HepG2 (cell line): ENCODE data around the gene NCMAP. TPM values are rescaled to one million over a fixed set of nuclear protein-coding genes. Genes with fewer than 3 reads are reported as not detected.

Experiments used
- ATAC-seq: fragments of 200-7000 bp; cut with Tn5 transposase; 3 replicates; pipeline ENCODE4 v1.9.1; 2020; ENCODE audit warnings: mild to moderate bottlenecking, moderate library complexity
- BruUV-seq: library from RNA; stranded (reverse); fragments of 400-500 nt; replicated peaks from 2 replicates; lab custom pipeline; 2021; lab: Mats Ljungman, UMichigan
- CTCF ChIA-PET: fragments of 300-600 bp; formaldehyde crosslinking; extraction: SDS; loops from one replicate; lab custom pipeline; 2021; ENCODE audit warnings: low total read pairs, inconsistent platforms, low intra/inter-chr PET ratio; lab: Yijun Ruan, JAX
- POLR2A ChIA-PET: fragments of 350-600 bp; sonication (Branson Sonifier 250); formaldehyde crosslinking; loops from one replicate; lab custom pipeline; 2020; ENCODE audit warnings: antibody characterized with exemption, inconsistent platforms; lab: Yijun Ruan, JAX
- DNase-seq: peaks from one replicate; pipeline ENCODE4 v3.0.0-alpha.2; 2015; ENCODE audit warnings: low spot score
- FAIRE-seq: peaks from 3 replicates; lab custom pipeline; 2011; peaks lifted over from hg19 to GRCh38; lab: Jason Lieb, UNC
- H2AFZ ChIP-seq: one replicate; pipeline ENCODE4 v1.6.1; 2011; ENCODE audit warnings: low read length, inconsistent platforms
- H3K27ac ChIP-seq: fragments of 300-600 bp; 3 replicates; pipeline ENCODE4 v1.8.0; 2011; ENCODE audit warnings: mixed run types, mild to moderate bottlenecking, mixed read lengths, low read length, inconsistent platforms; ENCODE audit not compliant: insufficient read depth; ENCODE audit errors: extremely low read length
- H3K27me3 ChIP-seq, 2 experiments: fragments of 200-600 bp in 1 of 2; 2 replicates in 1 of 2; 3 replicates in 1 of 2; pipeline versions ENCODE4 v1.6.0 to v1.8.0; 2011; ENCODE audit warnings: low read length in 2 of 2, mild to moderate bottlenecking in 2 of 2, moderate library complexity in 2 of 2, inconsistent platforms in 1 of 2; ENCODE audit not compliant: insufficient read depth in 2 of 2, control insufficient read depth in 1 of 2
- H3K36me3 ChIP-seq, 2 experiments: fragments of 200-600 bp in 1 of 2; replicated peaks in 1 of 2; 2 replicates in 1 of 2; 3 replicates in 1 of 2; pipeline versions ENCODE4 v1.5.1 to v1.8.0; 2011; ENCODE audit warnings: low read length in 2 of 2, inconsistent platforms in 1 of 2; ENCODE audit not compliant: insufficient read depth in 2 of 2, control insufficient read depth in 1 of 2
- H3K4me1 ChIP-seq: 2 replicates; pipeline ENCODE4 v1.5.1; 2012; ENCODE audit warnings: low read length, inconsistent platforms; ENCODE audit not compliant: insufficient read depth
- H3K4me2 ChIP-seq: 2 replicates; pipeline ENCODE4 v1.6.0; 2011; ENCODE audit warnings: low read depth, low read length, inconsistent platforms
- H3K4me3 ChIP-seq, 3 experiments: fragments of 200-600 bp in 1 of 3; sonication (generic), shearing (Covaris generic) in 1 of 3; replicated peaks in 1 of 3; 2 replicates each; pipeline ENCODE4 v1.5.1; 2011 to 2016; ENCODE audit warnings: low read length in 3 of 3, inconsistent platforms in 2 of 3, low read depth in 2 of 3, mild to moderate bottlenecking in 2 of 3, control low read depth in 1 of 3, mixed read lengths in 1 of 3; ENCODE audit not compliant: insufficient read depth in 1 of 3
- H3K79me2 ChIP-seq: one replicate; pipeline ENCODE4 v1.6.1; 2011; ENCODE audit warnings: low read length, inconsistent platforms; ENCODE audit not compliant: insufficient read depth
- H3K9ac ChIP-seq: 2 replicates; pipeline ENCODE4 v1.6.0; 2011; ENCODE audit warnings: mild to moderate bottlenecking, low read depth, low read length, inconsistent platforms; ENCODE audit not compliant: insufficient read depth
- H3K9me3 ChIP-seq: 2 replicates; pipeline ENCODE4 v1.5.1; 2012; ENCODE audit warnings: mild to moderate bottlenecking, low read length
- H4K20me1 ChIP-seq: 2 replicates; pipeline ENCODE4 v1.6.0; 2011; ENCODE audit warnings: inconsistent platforms, mild to moderate bottlenecking, low read length, moderate library complexity; ENCODE audit not compliant: insufficient read depth
- ARNT2 ChIP-seq: sonication (generic); formaldehyde crosslinking; IDR thresholded peaks from 2 replicates; pipeline ENCODE4 v1.8.0; 2022; ENCODE audit warnings: mild to moderate bottlenecking, low read depth, missing genetic modification reagents, moderate library complexity
- ATF3 ChIP-seq: sonication (generic); formaldehyde crosslinking; IDR thresholded peaks from 2 replicates; pipeline ENCODE4 v1.4.0; 2020; ENCODE audit warnings: missing genetic modification reagents
- ATM ChIP-seq: fragments of 450-650 bp; IDR thresholded peaks from 2 replicates; pipeline ENCODE4 v1.7.1; 2017; ENCODE audit warnings: mild to moderate bottlenecking, borderline replicate concordance
- BHLHE40 ChIP-seq: IDR thresholded peaks from 2 replicates; pipeline ENCODE4 v1.6.1; 2011; ENCODE audit warnings: low read length, improper control_type of control experiment
- GTF3A ChIP-seq: sonication (generic); formaldehyde crosslinking; conservative IDR thresholded peaks from 2 replicates; pipeline ENCODE4 v1.4.0; 2020; ENCODE audit warnings: mild to moderate bottlenecking, missing genetic modification reagents
- HOXD1 ChIP-seq: sonication (generic); formaldehyde crosslinking; IDR thresholded peaks from 2 replicates; pipeline ENCODE4 v1.5.0; 2020; ENCODE audit warnings: missing genetic modification reagents
- KDM5A ChIP-seq: fragments of 200-600 bp; sonication (generic); IDR thresholded peaks from 2 replicates; pipeline ENCODE4 v1.7.0; 2018; ENCODE audit warnings: antibody characterized with exemption, mild to moderate bottlenecking, low read length, borderline replicate concordance
- NFAT5 ChIP-seq: sonication (generic); formaldehyde crosslinking; IDR thresholded peaks from 2 replicates; pipeline ENCODE4 v1.4.0; 2020; ENCODE audit warnings: missing genetic modification reagents
- NR0B2 ChIP-seq: sonication (generic); formaldehyde crosslinking; IDR thresholded peaks from 2 replicates; pipeline ENCODE4 v1.4.0; 2020; ENCODE audit warnings: mild to moderate bottlenecking, missing genetic modification reagents
- POLR2AphosphoS5 ChIP-seq: IDR thresholded peaks from 2 replicates; pipeline ENCODE4 v1.6.1; 2012; ENCODE audit warnings: low read depth, low read length
- TCF12 ChIP-seq, 2 experiments: fragments of 450-650 bp in 1 of 2; sonication (generic) in 1 of 2; formaldehyde crosslinking in 1 of 2; IDR thresholded peaks; 2 replicates each; pipeline versions ENCODE4 v1.6.1 to v1.8.0; 2017 to 2022; ENCODE audit warnings: antibody characterized with exemption in 1 of 2, mild to moderate bottlenecking in 1 of 2, missing genetic modification reagents in 1 of 2, moderate library complexity in 1 of 2
- ZNF136 ChIP-seq: sonication (generic); formaldehyde crosslinking; IDR thresholded peaks from 2 replicates; pipeline ENCODE4 v1.8.1; 2022; ENCODE audit warnings: low read depth, mild to moderate bottlenecking, moderate library complexity, missing genetic modification reagents
- ZNF501 ChIP-seq: sonication (generic); formaldehyde crosslinking; IDR thresholded peaks from 2 replicates; pipeline ENCODE4 v1.5.1; 2020; ENCODE audit warnings: mild to moderate bottlenecking, moderate library complexity, missing genetic modification reagents
- ZNF660 ChIP-seq: sonication (generic); formaldehyde crosslinking; IDR thresholded peaks from 2 replicates; pipeline ENCODE4 v1.5.1; 2020; ENCODE audit warnings: mild to moderate bottlenecking, low read depth, missing genetic modification reagents, borderline replicate concordance
- ZNF670 ChIP-seq: sonication (generic); formaldehyde crosslinking; IDR thresholded peaks from 2 replicates; pipeline ENCODE4 v1.8.0; 2022; ENCODE audit warnings: mild to moderate bottlenecking, missing genetic modification reagents, borderline replicate concordance
- ZNF749 ChIP-seq: sonication (generic); formaldehyde crosslinking; IDR thresholded peaks from 2 replicates; pipeline ENCODE4 v1.8.0; 2022; ENCODE audit warnings: mild to moderate bottlenecking, missing genetic modification reagents, moderate library complexity, borderline replicate concordance
- WGBS: methylation state at CpG from one replicate; pipeline ENCODE4 v1.1.6; 2017; ENCODE audit warnings: low lambda C conversion rate; 5-methylcytosine and 5-hydroxymethylcytosine counted together
- in situ Hi-C: cut with HindIII; loops from 2 replicates; pipeline ENCODE4 v1.10.0; 2017; ENCODE audit warnings: low pct_unique_long_range_greater_than_20kb; ENCODE audit not compliant: extremely low pct_ligation_motif_present
- intact Hi-C: fragments of 100-400 bp; cut with micrococcal nuclease; formaldehyde crosslinking; loops from one replicate; pipeline ENCODE4 v1.10.0; 2022; ENCODE audit not compliant: unreplicated experiment
- polyA plus RNA-seq, 8 experiments: library from polyadenylated mRNA; depleted of rRNA in 3 of 8; stranded (reverse) in 7 of 8; unstranded in 1 of 8; fragments of >200 nt; fragmentation: Illumina TruSeq in 4 of 8; extraction: Trizol in 4 of 8; gene quantifications; 2 replicates each; pipeline versions ENCODE4 v1.2.1 to v1.2.3, GENCODE V29; 2011 to 2016; ENCODE audit warnings: low read depth in 4 of 8, missing spikeins in 1 of 8, mixed read lengths in 1 of 8; ENCODE audit not compliant: insufficient read depth in 1 of 8
- total RNA-seq, 5 experiments: library from RNA; depleted of rRNA; stranded (reverse); fragments of >200 nt; fragmentation: Illumina TruSeq; extraction: Trizol; gene quantifications; 2 replicates each; pipeline ENCODE4 v1.2.3, GENCODE V29; 2016; ENCODE audit warnings: low read depth in 1 of 5

NCMAP gene
- total and polyA plus RNA-seq, 2 of the 13 experiments (the other 11 are each of a cell fraction or from before 2014, with no cell fraction given), result 2.7 to 20.0 TPM

GRCh38 chr1:24635195-24635843 lies 79.4 kb downstream of the NCMAP start (continued):
- TF ChIP-seq ZNF670 (CRISPR knock-in tag), result no peak
- TF ChIP-seq NFAT5 (CRISPR knock-in tag), result no peak
- no peak for TF ChIP-seq KDM5A
- TF ChIP-seq POLR2AphosphoS5, result no peak

- in situ Hi-C loops (loop anchor here (10.0 kb wide), 1 partner anchor 92 kb away; no protein-coding TSS in a partner anchor), intact Hi-C loops (loop anchor here (5.0 to 10.0 kb wide), 4 partner anchors 50 to 442 kb away; partner anchors contain the start of gene NCMAP)
- WGBS, result 28% methylated on average over 3 of the region's 3 CpGs
- BruUV-seq, result no TSS peak
- peaks cover 4% of the 10 kb centered on the region for H3K79me2 ChIP-seq
- CTCF ChIA-PET, result no interaction called here
- no peaks in the 10 kb centered on the region for H3K9me3 ChIP-seq
- no peaks in the 10 kb centered on the region for H4K20me1 ChIP-seq
- H3K27ac ChIP-seq, result no peak overlapping the region
- H3K36me3 ChIP-seq, result no peaks in the 10 kb centered on the region
- H3K4me3 ChIP-seq, result no peak overlapping the region
- no peak for FAIRE-seq
- no peak for ATAC-seq
- H3K4me2 ChIP-seq, result no peak overlapping the region
- H3K4me1 ChIP-seq, result peaks cover 50% of the 10 kb centered on the region
- no peak overlapping the region for H3K9ac ChIP-seq
- H2AFZ ChIP-seq, result no peak overlapping the region
- DNase-seq, result no peak
- POLR2A ChIA-PET, result no interaction called here
- H3K27me3 ChIP-seq, result no peaks in the 10 kb centered on the region
- no peak for TF ChIP-seq ZNF660 (CRISPR knock-in tag)
- no peak for TF ChIP-seq ATM
- no peak for TF ChIP-seq ZNF136
- no peak for TF ChIP-seq ARNT2 (CRISPR knock-in tag)
- TF ChIP-seq ZNF749 (CRISPR knock-in tag), result no peak
- TF ChIP-seq ATF3 (CRISPR knock-in tag), result no peak
- TF ChIP-seq BHLHE40, result no peak
- no peak for TF ChIP-seq NR0B2 (CRISPR knock-in tag)
- no peak for TF ChIP-seq TCF12 (IDR thresholded peaks at IDR 0.05)
- TF ChIP-seq TCF12 (CRISPR knock-in tag; IDR thresholded peaks at IDR 0.05), result no peak
- TF ChIP-seq GTF3A (CRISPR knock-in tag), result no peak
- TF ChIP-seq ZNF501 (CRISPR knock-in tag), result no peak
- no peak for TF ChIP-seq HOXD1 (CRISPR knock-in tag)
These were observed 80.9 kb downstream of the NCMAP start for GRCh38 chr1:24636661-24637357.
